HG03432 (cell line): ENCODE measurements around the gene TMEM250.

Experiments used
- ATAC-seq: cut with Tn5 transposase; IDR thresholded peaks from one replicate; pipeline ENCODE4 v1.9.1; 2021; ENCODE audit warnings: mild to moderate bottlenecking, moderate library complexity; ENCODE audit not compliant: unreplicated experiment

The TMEM250 gene

DNA sequence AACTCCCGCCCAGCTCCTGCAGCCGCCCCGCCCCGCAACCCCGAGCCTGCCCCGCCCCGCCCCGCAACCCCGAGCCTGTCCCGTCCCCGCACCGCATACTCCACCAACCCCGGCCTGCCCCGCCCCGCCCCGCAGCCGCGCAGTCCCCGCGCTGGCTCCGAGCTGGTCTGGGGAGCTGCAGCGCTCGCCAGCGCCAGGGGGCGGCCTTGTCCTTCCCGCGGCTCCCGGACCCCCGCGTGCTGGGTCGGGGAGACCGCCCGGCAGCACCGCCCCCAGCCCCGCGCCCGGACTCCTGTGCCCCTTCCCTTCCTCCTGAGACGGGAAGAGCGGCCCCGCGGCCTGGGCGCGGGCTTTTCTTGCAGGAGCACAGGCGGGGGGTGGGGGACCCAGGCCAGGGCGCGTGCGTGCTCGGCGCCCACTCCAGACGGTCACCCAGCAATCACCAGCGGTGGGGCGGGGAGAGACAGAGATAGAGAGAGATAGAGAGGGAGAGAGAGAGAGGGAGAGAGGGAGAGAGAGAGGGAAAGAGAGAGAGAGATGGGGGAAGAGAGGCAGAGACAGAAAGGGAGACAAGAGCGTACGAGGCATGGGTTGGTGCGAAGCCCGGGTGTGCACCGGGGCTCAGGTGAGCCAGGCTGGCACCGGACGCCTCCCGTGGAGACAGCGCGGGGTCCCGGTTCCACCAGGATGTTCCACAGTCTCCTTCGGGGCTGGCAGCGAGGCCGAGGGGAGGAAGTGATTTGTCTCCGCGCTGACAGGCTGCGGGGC, 14.7 kb upstream of the TMEM250 start:
- no peak for ATAC-seq

DNA sequence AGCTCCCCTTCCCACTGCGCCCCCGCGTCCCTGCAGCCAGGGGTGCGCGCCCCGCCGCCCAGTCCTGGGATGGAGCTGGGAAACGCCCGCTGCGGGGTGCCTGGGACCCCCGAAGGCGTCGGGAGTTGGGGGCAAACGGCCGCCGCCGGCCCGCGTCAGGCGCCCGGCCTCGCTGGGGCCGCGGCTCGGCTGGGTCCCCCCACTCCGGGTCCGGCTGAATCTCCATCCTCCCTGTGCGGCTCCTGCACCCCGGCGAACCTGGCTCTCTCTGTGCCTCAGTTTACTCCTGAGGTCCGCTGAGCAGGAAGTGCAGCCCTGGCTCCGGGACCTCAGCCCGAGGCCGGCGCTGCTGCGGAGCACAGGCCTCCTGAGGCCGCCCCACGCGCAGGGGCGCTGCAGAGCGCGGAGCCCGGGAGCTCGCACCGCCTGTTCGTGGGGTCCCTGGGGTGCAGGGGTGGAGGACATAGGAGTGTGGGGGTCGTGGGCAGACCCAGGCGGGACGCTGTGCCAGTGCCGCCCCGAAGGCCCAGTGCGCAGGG, 13.9 kb upstream of the TMEM250 start:
- ATAC-seq: no peak

DNA sequence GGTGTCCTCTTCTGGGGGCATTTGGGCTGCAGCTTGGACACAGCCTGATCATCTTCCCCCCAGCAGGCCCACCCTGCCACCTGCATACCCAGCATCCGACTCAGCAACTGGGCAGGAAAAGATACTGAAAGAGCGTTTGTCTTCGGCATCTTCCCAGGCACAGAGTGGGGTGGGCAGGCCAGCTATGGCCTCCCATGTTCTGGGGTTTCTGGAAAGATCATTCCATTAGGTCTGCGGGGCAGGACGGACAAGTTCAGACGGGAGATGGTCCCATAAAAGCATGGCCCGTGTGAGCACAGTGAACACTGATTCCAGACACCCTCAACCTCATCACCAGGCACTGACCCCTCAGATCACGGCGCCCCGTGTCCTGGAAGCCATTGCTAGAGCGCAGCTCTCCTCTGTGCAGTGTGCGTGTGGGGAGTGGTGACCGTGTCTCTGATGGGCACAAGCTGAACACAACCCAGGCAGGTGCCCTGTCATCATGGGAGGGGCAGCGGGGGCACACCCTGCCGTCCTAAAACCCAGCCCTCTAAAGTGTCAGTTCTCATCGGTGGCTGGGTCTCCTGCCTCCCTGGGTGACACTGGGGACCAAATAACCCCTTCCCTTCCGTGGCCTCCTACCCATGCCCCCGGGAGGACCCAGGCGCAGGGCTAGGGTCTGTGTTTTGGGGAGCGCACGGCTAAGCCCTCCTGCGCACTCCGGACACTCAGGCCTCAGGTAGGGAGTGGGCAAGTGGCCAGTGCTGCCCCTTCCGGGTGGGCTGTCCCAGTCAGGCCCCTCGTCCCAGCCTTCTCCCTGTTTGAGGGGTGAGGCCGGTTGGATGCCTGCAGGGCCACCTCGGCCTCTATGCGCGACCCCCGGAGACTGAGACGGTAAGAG, 13.2 kb upstream of the TMEM250 start:
- ATAC-seq: no peak

DNA sequence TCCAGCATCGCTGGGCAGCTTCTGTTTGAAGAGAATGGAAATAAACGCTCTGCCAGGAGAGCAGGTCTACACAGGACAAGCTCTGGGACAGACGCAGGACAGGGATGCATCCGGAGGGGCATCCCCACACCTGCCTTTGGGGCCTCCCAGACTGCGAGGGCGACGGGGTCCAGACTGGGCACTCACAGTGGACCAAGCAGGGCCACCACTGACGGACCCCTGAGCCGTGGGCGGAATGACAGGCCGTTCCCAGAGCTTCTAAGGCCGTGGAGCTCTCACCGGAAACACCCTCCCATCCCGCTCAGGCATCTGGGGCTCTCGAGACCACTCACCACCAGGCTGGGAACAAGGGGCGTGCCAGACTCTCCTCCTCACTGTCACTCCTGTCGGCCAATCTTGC, 10.5 kb upstream of the TMEM250 start:
- no peak for ATAC-seq

DNA sequence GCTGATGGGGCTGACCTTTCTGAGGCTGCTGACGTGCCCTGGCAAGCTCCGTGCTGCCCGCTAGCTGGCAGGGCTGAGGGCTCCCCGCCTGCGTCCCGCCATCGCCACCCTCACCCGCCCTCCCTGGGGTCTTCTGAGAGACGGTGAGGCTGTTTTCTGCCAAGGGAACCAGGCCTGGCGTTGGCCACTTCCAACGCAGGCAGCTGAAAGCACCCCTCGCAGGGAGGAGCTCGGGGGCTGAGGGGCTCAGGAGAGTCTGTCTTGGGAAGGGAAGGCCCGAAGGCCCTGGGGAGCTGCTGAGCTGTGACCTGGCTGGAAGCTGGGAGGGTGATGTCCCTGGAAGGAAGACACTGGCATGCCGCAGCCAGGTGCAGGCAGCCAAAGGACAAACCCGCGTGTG, 9.8 kb upstream of the TMEM250 start:
- ATAC-seq: no peak

DNA sequence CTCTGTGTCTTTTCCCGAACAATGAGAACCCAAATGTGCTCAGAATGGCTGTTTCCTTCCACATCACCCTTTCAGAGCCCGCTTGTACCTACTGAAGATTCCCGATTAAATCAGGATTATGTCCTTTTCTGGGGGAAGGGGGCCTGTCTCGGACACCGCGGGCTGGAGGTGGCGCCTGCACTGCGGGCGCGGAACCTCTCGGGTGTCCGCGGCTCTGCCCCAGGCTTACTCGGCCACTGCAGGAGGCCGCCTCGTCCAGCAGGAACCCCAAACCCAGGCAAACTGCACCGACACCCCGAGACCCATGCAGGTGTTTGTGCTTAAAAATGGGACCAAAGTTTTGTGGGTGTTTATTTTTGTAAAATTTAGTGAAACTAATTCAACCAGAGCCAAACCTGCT, 8.6 kb upstream of the TMEM250 start:
- no peak for ATAC-seq

DNA sequence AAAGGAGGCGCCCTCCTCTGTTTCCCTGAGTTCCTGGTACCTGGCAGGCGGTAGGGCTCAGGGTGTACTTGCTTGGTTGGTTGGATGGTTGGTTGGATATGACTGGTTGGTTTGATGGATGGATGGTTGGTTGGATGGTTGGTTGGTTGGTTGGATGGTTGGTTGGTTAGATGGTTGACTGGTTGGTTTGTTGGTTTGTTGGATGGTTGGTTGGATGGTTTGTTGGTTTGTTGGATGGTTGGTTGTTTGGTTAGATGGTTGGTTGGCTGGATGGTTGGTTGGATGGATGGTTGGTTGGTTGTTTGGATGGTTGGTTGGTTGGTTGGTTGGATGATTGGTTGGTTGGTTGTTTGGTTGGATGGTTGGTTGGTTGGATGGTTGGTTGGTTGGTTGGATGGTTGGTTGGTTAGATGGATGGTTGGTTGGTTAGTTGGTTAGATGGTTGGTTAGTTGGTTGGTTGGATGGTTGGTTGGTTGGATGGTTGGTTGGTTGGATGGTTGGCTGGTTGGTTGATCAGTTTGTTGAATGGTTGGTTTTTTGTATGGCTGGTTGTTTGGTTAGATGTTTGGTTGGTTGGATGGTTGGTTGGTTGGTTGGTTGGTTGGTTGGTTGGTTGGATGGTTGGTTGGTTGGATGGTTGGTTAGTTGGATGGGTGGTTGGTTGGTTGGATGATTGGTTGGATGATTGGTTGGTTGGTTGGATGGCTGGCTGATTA, 6.5 kb upstream of the TMEM250 start:
- ATAC-seq: no peak

DNA sequence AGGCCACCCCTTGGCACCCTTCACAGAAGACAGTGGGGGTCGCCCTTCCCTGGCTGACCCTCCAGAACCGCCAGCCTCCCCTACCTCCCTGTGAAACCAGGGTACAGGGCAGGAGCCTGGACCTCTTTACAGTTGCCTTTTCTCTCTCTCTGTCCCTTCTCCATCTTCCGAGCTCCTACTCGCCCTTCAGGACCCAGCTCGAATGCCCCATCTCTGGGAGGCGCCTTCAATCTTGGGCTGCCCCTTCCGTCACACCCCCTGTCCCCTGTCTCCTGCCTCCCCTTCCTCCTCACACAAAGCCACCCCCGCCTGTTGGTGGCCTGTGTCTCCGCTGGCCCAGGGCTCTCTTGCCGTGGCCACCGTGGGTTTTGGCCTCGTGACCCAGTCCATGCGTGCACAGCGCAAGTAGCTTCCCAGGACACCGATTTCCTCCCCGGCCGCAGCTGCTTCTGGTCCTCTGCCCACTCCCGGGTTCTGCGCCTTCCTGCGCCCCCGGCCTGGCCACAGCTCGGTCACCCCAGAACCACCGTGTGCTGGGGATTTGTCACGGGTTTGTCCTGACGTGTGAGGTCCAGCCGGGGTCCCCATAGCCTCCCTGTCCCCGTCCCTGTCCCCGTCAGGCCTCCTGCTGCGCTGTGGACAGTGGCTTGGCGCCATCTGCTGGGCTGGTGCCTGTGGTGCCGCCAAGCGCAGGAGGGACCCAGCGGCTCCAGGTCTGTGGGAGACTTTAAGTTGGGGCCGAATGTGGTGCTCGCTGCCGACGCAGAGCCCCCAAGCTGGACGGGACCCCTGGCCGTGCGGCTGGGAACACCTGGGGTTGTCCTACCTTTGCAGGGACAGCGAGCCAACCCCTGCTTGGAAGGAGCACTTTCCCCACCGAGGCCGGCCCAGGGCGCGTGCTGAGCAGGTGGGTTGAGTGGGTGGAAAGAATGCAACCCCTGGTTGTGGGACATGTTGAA, 4.0 kb upstream of the TMEM250 start:
- no peak for ATAC-seq

DNA sequence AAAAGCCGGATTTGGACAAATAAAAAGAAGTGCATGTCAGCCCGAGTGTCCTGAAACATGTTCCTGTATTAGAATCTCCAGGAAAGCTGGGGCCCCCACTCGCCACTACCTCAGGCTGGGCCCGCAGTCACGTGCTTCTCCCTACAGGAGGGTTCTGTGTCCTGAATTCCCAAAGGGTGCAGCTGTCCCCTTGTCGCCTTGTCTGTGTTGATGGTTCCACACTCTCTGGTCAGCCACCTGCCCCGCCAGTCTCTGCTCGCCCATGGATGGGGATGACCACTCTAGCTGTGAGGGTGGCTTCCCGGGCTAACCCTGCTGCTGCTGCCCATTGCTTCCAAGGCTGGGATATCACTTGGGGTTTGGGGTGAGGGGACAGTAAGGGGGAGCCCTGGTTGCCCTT, 3.1 kb upstream of the TMEM250 start:
- ATAC-seq: no peak

DNA sequence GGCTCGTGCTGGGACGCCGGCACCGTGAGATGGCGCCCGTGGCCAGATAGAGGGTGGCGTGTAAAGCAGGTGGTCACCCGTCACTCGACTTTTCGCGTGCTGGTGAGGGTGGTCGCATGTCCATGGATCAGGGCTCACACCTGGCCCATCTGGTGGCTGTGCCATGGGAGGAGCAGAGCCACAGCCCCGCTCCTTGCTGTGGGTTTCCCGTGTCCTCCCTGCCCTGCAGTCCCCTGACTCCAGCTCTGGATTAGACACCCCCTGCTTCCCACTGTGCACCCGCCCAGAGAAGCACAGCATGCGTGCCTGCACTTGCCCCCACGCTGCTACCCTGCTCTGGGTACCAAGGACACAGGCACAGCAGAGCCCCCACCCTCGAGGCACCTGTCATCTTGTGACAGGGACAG, 1.8 kb upstream of the TMEM250 start:
- ATAC-seq: no peak

DNA sequence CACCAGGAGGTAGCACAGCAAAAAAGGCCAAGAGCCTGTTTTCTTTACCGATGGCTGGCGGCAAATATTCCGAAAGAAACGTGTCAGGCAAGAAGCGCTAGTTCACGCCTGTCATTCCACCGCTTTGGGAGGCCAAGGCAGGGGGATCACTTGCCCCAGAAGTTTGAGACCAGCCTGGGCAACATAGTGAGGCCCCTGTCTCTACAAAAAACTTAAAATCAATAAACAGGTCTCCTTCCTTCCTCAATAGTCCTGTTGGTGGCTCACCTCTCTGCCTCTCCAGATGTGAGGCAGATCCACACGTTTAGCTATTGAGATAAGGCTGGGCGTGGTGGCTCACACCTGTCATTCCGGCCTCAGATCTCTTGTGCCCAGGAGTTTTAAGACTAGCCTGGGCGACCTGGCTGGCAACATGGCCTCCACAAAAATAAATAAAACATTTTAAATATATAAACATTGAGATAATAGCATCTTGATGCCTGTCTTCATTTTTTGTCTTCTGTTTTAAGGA, 1.3 kb upstream of the TMEM250 start:
- ATAC-seq: no peak

DNA sequence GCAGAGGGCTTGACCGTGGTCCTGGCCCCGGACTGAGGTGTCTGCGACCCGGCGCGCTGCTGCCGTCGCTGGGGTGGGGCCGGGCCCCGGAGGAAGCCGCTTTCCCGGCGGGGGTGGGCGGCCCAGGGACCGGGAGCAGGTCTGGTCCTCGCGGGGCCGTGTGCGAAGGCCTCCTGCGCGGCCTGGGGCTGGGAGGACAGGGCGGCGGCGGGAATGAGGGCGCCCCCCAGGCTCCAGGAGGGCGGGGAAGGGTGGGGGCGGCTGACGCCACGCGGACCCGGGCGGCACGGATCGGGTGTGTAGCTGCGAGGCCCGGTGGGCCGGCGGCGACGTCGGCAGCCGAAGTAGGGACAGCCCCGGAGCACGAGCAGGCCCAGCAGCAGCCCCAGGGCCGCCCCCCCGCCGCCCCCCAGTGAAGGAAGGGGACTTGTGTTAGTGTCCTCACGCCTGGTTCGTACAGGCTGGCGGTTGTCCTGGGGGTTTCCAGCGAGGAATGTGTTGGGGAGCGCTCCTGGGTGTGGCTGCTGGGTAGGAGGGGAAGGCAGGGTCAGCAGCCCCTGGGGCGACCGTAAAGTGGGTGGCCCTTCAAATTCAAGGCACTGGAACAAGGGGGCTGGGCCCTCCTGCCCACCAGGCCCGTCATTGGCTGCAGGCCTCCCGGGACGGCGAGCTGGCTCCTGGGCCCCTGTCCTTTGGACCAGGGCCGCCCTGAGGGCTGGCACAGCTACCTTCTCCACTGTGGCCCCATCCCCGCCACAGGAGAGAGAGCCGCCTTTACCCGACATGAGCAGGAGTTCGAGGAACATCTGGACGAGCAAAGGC, 597 bp upstream of the TMEM250 start:
- ATAC-seq: peak; percentile 21

DNA sequence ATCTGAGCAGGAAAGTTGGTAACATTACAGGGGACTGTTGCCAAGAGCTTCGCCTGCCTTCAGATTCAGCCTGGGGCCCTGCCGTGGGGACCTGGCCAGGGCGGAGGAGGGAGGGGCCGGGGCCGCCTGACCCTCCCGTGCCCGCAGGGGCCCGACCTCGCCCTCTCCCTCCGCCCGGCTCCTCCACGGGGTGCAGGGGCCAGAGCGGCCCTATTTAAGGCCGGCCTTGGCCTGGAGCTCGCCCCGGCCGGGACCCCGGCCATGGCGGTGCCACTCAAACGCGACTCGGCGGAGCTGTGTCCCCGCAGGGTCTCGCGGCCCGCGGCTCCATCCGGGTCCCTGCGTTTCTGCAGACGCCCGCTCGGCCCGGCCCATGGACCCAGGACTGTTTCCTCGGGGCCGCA, 757 bp downstream of the TMEM250 start:
- ATAC-seq: peak; percentile 14

DNA sequence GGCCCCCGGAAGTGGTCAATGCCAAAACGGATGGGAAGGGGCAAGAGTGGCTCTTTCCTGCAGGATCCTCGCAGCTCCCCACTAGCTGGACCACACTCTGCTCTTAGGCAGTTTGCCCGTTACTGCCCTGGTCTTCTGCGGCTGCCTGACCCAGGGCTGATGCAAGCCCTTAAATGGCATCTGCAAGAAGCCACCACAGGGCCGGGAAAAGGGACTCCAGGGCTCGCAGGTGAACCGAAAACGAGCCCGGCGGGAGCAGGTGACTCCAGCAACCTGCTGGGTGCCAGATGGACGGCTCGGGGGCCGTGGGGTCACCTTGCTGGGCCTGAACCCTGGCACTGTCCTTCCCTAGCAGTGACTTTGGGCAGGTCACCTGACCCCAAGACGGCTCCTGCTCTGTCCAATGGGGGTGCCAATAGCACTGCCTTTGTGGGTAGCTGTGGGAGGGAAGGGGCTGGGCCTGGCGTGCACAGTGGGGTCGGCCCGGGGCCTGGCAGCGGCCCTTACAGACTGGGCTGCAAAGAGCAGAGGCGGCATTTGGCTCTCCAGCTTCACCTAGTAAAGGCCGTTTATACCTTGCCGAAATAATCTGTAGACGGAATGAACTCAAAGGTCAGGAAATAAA, 1.3 kb downstream of the TMEM250 start:
- no peak for ATAC-seq

DNA sequence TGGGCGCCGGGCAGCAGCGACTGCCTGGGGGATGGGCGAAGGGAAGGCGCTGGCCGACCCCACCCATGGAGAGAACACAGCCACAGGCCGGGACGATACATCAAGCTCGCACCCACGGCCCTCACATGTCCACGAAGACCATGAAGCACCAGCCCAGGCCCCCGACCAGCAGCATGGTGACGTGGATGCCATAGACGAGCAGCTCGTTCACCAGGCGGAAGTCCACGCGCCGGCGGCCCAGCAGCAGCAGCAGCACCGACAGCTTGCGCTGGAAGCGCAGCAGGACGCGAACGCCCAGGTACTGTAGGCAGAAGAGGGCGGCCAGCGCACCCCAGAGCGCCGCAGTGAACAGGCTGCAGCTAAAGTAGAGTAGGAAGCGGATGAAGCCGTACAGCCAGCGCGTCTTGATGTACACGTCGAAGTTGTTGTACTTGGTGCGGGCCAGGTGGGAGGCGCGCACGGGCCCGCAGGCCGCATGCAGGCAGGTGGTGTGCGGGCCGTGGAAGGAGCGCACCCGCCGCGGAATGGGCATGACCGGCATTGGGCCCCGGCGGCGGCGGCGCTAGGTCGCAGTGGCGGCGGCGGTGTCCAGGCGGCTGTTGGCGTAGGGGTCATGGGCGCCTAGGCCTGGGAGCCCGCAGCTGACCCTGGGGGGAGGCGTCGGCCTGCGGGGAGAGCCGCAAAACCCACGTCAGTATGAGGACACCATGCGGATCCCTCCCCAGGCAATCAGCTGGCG, 2.1 kb downstream of the TMEM250 start:
- ATAC-seq: no peak

DNA sequence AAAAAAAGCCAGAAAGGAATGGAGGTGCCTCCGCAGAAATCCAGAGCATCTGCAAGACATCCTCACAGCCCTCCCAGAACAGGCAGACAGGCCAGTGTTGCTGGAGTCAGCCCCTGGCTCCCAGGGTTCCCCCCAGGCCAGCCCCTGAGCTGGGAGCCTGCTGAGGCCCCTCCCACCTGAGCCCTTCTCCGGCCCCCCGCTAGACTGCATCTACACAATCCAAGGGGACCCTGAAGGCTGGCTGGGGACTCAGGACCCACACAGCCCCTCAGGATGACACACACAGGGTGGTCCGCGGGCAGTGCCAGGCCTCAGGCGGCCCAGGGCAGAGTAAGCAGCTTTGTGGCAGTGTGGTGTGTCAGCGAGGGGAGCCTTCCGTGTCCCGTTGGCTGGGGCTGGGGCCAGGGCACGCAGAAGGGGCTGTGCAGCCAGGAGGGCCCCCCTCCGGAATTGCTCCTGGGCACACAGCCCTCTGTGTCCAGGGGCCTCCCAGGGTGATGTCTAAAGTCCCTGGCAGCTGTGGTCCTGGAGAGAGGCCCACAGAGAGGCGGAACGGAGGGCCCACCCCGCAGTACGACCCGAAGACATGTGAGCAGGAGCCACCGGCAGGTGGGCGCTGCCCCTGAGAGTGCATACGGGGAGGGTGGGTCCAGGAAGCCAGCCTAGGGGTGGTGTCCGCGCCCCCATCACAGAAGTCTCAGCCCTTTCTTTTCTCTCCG, 2.9 kb downstream of the TMEM250 start:
- no peak for ATAC-seq

DNA sequence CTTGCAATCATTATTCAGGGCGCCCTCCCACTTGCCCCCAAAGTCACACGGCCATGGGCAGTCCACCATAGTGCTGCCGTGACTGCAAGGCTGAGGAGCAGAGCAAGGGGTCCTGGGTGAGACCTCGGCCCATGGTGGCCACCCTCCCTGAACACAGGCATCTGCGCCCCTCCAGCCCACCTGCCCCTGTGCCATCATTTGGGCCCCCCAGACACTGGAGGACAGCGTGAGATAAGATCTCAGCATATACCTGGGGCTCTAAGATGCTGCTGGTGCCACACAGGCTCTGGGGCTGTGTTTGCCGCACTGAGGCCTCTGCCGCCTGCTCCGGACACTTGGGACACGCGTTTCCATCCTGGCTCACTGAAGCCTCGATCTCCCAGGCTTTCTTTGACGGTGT, 3.5 kb downstream of the TMEM250 start:
- ATAC-seq: no peak
